ENCODE data around the gene SOD2. TPM values are rescaled to one million over a fixed set of nuclear protein-coding genes. Genes with fewer than 3 reads are reported as not detected.

SOD2 gene
- total RNA-seq, 4 donors from 2014 or later = 159 to 173 (median 167) TPM

GRCh38 chr6:159730332-159730676 lies 37.3 kb upstream of the SOD2 start:
- H3K36me3 ChIP-seq = no peaks in the 10 kb centered on the region
- no peak for DNase-seq (ENCODE audit: low spot score in 2 of 2)
- no peaks in the 10 kb centered on the region for H3K27me3 ChIP-seq
- TF ChIP-seq CTCF (IDR thresholded peaks at IDR 0.05) (no peak), POLR2A (IDR thresholded peaks at IDR 0.05) (no peak), EP300 (IDR thresholded peaks at IDR 0.05) (no peak), POLR2AphosphoS5 (IDR thresholded peaks at IDR 0.05) (no peak)
- no peak overlapping the region for H3K27ac ChIP-seq
- H3K4me1 ChIP-seq = peaks cover 54% of the 10 kb centered on the region
- peak overlapping the region; percentile 93 for H3K4me3 ChIP-seq
- no peaks in the 10 kb centered on the region for H3K9me3 ChIP-seq
- 46% methylated on average over 6 of the region's 6 CpGs for WGBS

DNA sequence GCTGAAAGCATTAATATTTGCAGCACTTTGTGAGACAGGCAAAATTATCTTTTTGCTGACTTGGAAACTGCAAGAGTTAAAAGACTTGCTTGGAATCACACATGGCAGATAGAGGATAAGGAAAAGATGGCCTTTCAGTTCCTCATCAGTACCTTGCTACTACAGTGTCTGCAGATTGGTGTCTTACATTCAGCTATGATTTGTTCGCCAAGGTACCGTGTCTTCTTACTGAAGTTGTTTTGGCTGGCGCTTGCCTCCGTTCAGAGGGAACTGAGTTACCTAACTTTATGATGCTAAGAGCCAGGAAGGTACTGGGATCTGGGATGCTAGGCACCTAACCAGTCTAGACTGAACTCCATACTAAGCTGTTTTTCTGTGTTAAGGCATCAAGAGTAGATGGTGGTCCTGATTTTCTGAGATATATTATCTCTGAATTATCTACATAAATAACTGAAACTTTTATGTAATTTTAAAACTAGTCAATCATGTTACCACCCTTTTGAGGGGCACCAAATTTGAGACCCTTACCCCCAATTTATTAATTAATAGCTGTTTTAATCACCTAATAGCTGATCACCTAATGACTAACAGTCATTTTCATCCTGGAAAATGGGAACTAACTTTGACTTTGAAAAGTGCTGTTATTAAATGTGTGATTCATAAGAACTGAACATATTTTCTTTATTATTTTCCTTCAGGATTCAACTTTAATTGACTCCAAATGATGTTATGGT lies 36.7 kb upstream of the SOD2 start:
- DNase-seq (ENCODE audit: low spot score in 2 of 2) = no peak
- peaks cover 54% of the 10 kb centered on the region for H3K4me1 ChIP-seq

DNA sequence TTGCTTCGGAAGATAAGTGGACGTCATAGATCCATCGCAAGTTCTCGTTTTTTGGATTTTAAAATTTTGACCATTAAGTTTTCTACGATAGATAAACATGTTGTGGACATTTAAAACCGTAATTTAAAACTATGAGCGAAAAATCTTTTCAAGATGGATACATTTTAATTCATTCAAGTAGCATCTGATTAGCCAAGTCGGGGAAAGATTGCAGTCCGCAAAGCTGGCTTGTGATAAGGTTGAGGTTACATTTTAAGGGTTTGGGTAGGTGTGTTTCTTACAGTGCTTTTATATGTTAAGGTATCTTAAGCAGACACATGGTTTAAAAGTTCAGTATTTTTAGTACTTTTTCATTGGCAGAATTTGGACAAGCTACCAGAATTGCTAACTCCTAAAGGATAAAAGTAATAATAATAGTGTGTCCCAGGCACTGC lies 35.5 kb upstream of the SOD2 start:
- no peak for DNase-seq (ENCODE audit: low spot score in 2 of 2)
- 2% methylated on average over 9 of the region's 9 CpGs for WGBS
- Histone ChIP-seq H3K4me3 (peak overlapping the region; percentile 93), H3K27ac (peak overlapping the region; percentile 100), H3K27me3 (no peaks in the 10 kb centered on the region), H3K9me3 (no peaks in the 10 kb centered on the region), H3K36me3 (no peaks in the 10 kb centered on the region), H3K4me1 (peaks cover 59% of the 10 kb centered on the region)
- TF ChIP-seq EP300 (IDR thresholded peaks at IDR 0.05) (no peak), CTCF (IDR thresholded peaks at IDR 0.05) (no peak), POLR2AphosphoS5 (IDR thresholded peaks at IDR 0.05) (no peak), POLR2A (IDR thresholded peaks at IDR 0.05) (no peak)

More for the DNA sequence above, 36.7 kb upstream of the SOD2 start:
- Histone ChIP-seq H3K27me3 (no peaks in the 10 kb centered on the region), H3K27ac (peak overlapping the region; percentile 10), H3K9me3 (no peaks in the 10 kb centered on the region), H3K36me3 (no peaks in the 10 kb centered on the region), H3K4me3 (peak overlapping the region; percentile 93)
- TF ChIP-seq POLR2A (IDR thresholded peaks at IDR 0.05) (no peak), CTCF (IDR thresholded peaks at IDR 0.05) (no peak), EP300 (IDR thresholded peaks at IDR 0.05) (no peak), POLR2AphosphoS5 (IDR thresholded peaks at IDR 0.05) (no peak)
- WGBS = 27% methylated on average over 4 of the region's 4 CpGs

- H3K36me3 ChIP-seq = no peaks in the 10 kb centered on the region
- WGBS = under 1% methylated on average over 22 of the region's 44 CpGs
- peak in 1 of 2 donors; percentile 8 for TF ChIP-seq POLR2A (IDR thresholded peaks at IDR 0.05)
- peak in 1 of 3 donors; percentile 31 for TF ChIP-seq POLR2AphosphoS5 (IDR thresholded peaks at IDR 0.05)
- no peak for TF ChIP-seq CTCF (IDR thresholded peaks at IDR 0.05)
- H3K4me1 ChIP-seq = peaks cover 58% of the 10 kb centered on the region
- no peaks in the 10 kb centered on the region for H3K27me3 ChIP-seq
- peak overlapping the region; percentile 100 for H3K27ac ChIP-seq
- peak overlapping the region; percentile 93 for H3K4me3 ChIP-seq
- H3K9me3 ChIP-seq = no peaks in the 10 kb centered on the region
- DNase-seq (ENCODE audit: low spot score in 2 of 2) = peak in 1 of 2 donors; percentile 79
These were observed 34.8 kb upstream of the SOD2 start for GRCh38 chr6:159727717-159728445.
